GM12891 (cell line): Measurements from ENCODE around the gene RNF114.

Experiments used
- POLR2A ChIP-seq: IDR thresholded peaks from 2 replicates; pipeline ENCODE4 v1.6.1; 2011; ENCODE audit warnings: low read depth, low read length, control low read depth
- POLR2AphosphoS5 ChIP-seq: IDR thresholded peaks from 2 replicates; pipeline ENCODE4 v1.6.1; 2011; ENCODE audit warnings: low read depth, low read length, control low read depth
- TAF1 ChIP-seq: IDR thresholded peaks from 2 replicates; pipeline ENCODE4 v1.6.1; 2011; ENCODE audit warnings: low read depth, low read length, control low read depth

GRCh38 chr20:49979030-49979832, 43.0 kb downstream of the RNF114 start:
- TF ChIP-seq POLR2A (no peak), TAF1 (no peak), POLR2AphosphoS5 (no peak)
